ENCODE results near the gene MYCBP2.

GRCh38 chr13:77306458-77306857 is 20.4 kb downstream of the MYCBP2 start:
- TF ChIP-seq CTCF (IDR thresholded peaks at IDR 0.05) (no peak), POLR2AphosphoS5 (IDR thresholded peaks at IDR 0.05; ENCODE audit: insufficient read depth in 1 of 2, low read depth in 1 of 2) (no peak), POLR2A (IDR thresholded peaks at IDR 0.05) (no peak)

All from vagina (tissue), 2 donors.